Breast epithelium (tissue), 3 donors: ENCODE data around the gene DPYSL3.

Experiments used
- CTCF ChIP-seq, 3 donors: fragments of 450-650 bp; IDR thresholded peaks; one replicate each; pipeline ENCODE4 v1.5.1; 2016 to 2017; ENCODE audit warnings: antibody characterized with exemption in 3 of 3, mild to moderate bottlenecking in 3 of 3, moderate library complexity in 3 of 3
- POLR2AphosphoS5 ChIP-seq, 3 donors: sonication (generic); formaldehyde crosslinking; IDR thresholded peaks; one replicate each; pipeline ENCODE4 v1.6.1; 2017; ENCODE audit warnings: antibody characterized with exemption in 3 of 3

GRCh38 chr5:147555176-147555575 lies 45.3 kb upstream of the DPYSL3 start:
- TF ChIP-seq CTCF (IDR thresholded peaks at IDR 0.05) (no peak), POLR2AphosphoS5 (IDR thresholded peaks at IDR 0.05) (no peak)
